H7 (cell line): ENCODE results near the gene TMEM207. TPM values are rescaled to one million over a fixed set of nuclear protein-coding genes. Genes with fewer than 3 reads are reported as not detected.
"Not testable (repeated sequence)": the region's sequence is repeated elsewhere in the genome, so short reads cannot be mapped to it uniquely, and the experiment has no call there.

Experiments used
- DNase-seq: peaks from one replicate; pipeline ENCODE4 v3.0.0; 2012
- H3K27me3 ChIP-seq: 2 replicates; pipeline ENCODE4 v1.6.0; 2011; ENCODE audit warnings: mild to moderate bottlenecking, low read length; ENCODE audit not compliant: control insufficient read depth, insufficient read depth
- H3K36me3 ChIP-seq: replicated peaks from 2 replicates; pipeline ENCODE4 v1.5.1; 2011; ENCODE audit warnings: low read length; ENCODE audit not compliant: control insufficient read depth, insufficient read depth
- H3K4me3 ChIP-seq: 2 replicates; pipeline ENCODE4 v1.5.1; 2011; ENCODE audit warnings: low read depth, mild to moderate bottlenecking, control low read depth, low read length, moderate library complexity; ENCODE audit not compliant: insufficient read depth
- total RNA-seq: library from RNA; depleted of rRNA; stranded (reverse); fragments of >200 nt; shearing (Covaris generic); gene quantifications from 2 replicates; pipeline ENCODE4 v1.2.3, GENCODE V29; 2014

TMEM207 gene
- total RNA-seq, 1 experiment from 2014 or later = not detected

DNA sequence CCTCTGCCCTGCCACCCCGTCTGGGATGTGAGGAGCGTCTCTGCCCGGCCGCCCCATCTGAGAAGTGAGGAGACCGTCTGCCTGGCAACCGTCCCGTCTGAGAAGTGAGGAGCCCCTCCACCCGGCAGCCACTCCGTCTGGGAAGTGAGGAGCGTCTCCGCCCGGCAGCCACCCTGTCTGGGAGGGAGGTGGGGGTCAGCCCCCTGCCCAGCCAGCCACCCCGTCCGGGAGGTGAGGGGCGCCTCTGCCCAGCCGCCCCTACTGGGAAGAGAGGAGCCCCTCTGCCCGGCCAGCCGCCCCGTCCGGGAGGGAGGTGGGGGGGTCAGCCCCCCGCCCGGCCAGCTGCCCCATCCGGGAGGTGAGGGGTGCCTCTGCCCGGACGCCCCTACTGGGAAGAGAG lies 23.6 kb upstream of the TMEM207 start:
- not testable (repeated sequence) for DNase-seq, H3K36me3 ChIP-seq, H3K27me3 ChIP-seq, H3K4me3 ChIP-seq

DNA sequence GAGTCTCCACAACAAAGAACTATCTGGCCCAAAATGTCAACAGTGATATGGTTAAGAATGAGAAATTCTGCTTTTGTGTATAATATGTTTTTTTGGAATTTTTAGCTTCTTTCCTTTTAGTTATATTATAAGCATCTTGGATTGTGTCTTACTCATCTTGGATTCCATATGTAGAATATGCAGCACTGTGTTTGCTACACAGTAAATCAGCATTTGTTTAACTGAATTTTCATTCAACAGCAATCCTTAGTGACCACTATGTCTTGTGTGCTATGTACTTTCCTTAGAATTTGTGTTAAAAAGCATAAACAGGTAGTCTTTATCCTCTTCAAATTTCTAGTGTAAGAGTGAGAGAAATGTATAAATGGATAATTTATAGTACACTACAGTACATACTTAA lies 18.2 kb upstream of the TMEM207 start:
- H3K4me3 ChIP-seq = no peak overlapping the region
- DNase-seq = no peak
- no peaks in the 10 kb centered on the region for H3K36me3 ChIP-seq
- no peaks in the 10 kb centered on the region for H3K27me3 ChIP-seq

DNA sequence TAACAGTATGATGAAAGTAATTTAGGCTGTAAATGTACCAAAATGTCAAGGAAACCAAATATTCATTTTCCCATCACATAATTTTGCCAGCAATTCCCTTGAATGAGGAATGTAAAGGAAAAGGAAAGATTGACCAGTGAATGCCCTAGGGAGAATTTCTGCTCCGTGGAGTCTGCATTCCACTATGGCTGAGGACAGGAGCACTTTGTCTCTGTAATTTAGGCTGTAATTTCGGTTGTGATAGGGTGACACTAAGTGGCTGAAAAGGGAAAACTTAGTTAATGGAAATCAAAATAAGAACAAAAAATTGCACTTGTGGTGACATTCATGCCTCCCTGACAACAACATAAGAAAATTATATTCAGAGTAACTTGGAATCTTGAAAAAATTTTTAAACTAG lies 8.3 kb upstream of the TMEM207 start:
- H3K27me3 ChIP-seq = no peaks in the 10 kb centered on the region
- H3K4me3 ChIP-seq = no peak overlapping the region
- DNase-seq = no peak
- H3K36me3 ChIP-seq = no peaks in the 10 kb centered on the region

DNA sequence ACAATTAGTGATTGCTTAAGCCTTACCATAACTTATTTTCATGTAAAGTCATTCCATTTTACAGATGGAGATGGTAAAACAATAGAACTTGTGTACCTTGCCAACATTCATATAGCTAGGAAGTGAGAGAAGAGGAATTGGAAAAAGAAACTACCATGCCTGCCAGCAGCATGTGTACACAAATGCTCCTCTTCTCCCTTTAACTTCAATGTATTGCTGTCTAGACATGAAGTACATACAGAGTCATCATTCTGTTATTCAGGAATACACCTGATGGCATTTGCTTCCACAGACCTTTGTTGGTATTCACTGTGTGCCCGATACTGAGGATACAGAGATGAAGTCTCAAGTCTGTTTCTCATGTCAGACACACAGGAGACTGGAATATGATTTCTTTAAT lies 7.1 kb upstream of the TMEM207 start:
- H3K4me3 ChIP-seq = no peak overlapping the region
- DNase-seq = no peak
- no peaks in the 10 kb centered on the region for H3K27me3 ChIP-seq
- no peaks in the 10 kb centered on the region for H3K36me3 ChIP-seq

DNA sequence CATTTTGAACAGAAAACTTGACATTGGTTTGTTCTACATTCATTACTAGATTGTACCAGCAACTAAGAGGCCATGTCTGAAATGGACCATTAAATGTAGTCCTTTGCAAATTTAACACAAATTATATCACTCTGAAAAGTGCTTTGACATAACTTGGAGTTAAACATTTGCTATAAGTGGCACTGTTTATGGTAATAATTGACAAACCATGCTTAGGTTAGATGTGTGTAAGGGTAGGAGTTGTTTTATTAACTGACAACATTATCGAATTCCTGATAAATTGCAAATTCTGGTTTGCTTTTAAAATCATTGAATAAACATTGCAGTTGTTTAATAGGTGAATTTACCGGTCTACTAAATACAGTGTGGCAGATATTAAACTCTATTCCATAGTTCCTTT lies 6.1 kb upstream of the TMEM207 start:
- Histone ChIP-seq H3K4me3 (no peak overlapping the region), H3K36me3 (no peaks in the 10 kb centered on the region), H3K27me3 (no peaks in the 10 kb centered on the region)
- no peak for DNase-seq

DNA sequence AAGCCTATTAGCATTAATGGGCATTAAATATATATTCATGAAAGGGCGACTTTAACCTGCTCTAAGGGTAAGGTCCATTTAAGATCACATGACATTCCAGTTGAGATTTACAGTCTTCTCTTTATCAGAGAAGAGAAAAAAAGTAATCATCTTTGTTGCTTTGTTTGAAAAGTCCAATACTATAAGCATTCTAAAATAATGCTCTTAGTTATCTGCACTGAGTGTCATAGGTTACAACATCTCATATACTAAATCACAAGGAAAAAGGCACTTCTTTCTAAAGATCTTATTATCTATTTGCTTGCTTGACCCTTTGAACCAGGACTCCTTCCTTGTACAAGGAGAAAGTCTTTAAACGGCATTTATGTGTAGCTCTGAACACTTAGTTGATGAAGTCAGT lies 1.4 kb downstream of the TMEM207 start:
- Histone ChIP-seq H3K27me3 (no peaks in the 10 kb centered on the region), H3K36me3 (no peaks in the 10 kb centered on the region), H3K4me3 (no peak overlapping the region)
- DNase-seq = no peak

DNA sequence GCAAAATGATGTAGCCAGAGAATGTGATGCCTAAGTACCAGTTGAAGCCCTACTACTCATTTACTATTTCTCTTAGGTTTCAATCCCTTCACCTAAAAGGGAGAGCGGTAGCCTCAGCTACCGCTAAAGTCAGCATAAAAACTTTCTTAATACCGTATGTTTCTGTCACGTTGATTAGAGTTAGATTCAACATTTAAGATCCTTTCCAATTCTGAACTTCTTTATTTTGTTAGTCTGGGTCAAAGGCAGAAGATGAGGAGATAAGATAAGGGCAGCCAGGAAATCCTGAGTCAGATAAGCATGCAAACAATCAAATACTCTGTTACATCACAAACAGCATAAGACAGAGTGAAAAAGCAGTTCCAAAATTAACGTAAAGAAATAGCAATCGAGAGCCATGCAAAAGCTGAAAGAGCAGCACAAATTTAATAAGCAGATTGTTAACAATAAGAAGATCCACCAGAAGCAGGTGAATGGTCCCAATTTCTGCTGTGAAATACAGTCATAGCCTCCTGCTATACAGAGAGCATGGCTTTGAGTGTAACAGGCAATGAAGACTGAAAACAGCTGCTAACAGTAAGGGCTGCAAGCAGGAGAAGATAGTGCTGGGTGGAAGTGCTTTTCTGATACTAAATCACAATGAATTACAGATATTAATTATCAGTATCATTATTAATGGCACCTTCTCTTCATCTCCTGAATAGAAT lies 3.0 kb downstream of the TMEM207 start:
- Histone ChIP-seq H3K27me3 (no peaks in the 10 kb centered on the region), H3K4me3 (no peak overlapping the region), H3K36me3 (no peaks in the 10 kb centered on the region)
- DNase-seq = no peak

DNA sequence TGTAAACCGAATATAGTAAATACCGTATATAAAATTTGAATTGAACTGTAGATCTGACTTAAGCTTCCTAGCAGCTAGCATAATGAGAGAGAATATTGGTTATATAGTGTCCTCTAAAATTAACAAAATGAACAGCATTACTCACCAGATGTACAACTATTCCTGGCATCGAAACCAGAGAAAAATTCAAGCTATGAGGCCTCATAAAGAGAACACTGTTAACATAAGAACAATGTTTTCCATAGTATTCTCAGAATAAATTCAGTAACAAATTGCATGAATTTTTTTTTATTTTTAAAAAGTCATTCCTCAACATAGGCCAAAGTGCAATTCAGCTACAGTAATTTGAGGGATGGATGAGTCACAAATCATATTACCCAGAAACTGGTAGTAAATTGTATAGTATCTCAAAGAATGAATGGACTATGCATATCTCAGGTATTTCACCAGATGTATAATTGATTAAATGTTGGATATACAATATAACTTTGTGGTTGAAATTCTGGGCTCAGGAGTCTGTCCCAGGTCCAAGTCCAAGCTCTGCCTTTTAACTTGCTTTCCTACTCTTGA lies 5.0 kb downstream of the TMEM207 start:
- H3K27me3 ChIP-seq = no peaks in the 10 kb centered on the region
- no peak overlapping the region for H3K4me3 ChIP-seq
- no peak for DNase-seq
- H3K36me3 ChIP-seq = no peaks in the 10 kb centered on the region

DNA sequence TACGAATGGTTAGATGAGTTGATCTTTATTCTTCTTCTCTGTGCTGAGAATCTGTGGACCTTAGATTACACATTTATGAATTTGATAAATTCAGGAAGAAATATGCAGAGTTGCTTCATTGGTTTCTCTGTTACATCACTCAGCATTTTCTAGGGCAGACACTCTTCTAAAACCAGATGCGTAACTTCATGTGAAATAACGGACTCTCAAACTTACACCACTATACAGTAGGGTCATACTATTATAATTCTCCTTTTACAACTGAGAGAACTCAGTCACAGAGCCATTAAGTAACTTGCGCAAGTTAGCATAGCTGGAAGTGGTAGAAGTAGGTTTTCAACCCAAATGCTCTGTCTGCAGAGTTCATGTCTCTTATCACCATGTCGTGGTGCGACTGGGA lies 5.7 kb downstream of the TMEM207 start:
- H3K27me3 ChIP-seq = no peaks in the 10 kb centered on the region; the same call in 1 of the 2 replicates
- H3K36me3 ChIP-seq = no peaks in the 10 kb centered on the region
- no peak overlapping the region for H3K4me3 ChIP-seq
- no peak for DNase-seq

DNA sequence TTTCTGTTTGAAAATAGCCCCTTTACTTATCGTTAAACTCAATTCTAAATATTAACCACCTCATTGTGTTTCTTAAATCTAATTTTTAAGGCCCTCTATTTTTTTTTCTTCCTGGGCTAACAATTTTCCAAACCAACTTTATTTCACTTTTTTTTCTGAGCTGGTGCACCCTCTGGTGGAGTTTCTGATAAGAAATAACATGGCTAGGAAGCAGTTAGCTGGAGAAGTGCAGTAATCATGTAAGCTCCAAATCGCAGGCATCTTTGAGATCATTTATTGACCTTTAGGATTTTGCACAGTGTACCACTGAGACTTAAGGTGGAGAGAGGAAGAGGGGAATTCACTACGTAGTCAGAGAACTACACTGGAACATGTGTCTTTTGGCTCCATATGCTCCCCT lies 6.4 kb downstream of the TMEM207 start:
- Histone ChIP-seq H3K36me3 (no peaks in the 10 kb centered on the region), H3K4me3 (no peak overlapping the region), H3K27me3 (no peaks in the 10 kb centered on the region; the same call in 1 of the 2 replicates)
- peak; percentile 6 for DNase-seq

DNA sequence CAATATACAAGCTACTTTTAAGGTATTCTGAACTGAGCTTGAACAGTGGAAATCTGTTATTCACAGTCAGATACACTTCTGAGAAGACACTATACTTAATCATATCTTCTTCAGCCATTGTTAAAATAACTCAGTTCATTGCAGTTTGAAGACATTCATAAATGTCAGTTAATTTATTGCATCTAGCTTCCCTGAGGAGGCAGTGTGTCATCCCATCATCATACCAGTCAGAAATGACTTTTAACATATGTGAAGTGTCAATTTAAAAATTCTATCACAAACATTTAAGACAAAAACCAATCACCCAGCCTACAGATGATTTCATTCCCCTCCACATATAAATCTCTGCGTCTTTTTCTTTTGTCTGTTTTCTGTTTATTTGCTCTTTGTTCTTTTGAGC lies 7.5 kb downstream of the TMEM207 start:
- no peaks in the 10 kb centered on the region for H3K36me3 ChIP-seq
- no peak for DNase-seq
- no peak overlapping the region for H3K4me3 ChIP-seq
- H3K27me3 ChIP-seq = no peaks in the 10 kb centered on the region; the same call in 1 of the 2 replicates

DNA sequence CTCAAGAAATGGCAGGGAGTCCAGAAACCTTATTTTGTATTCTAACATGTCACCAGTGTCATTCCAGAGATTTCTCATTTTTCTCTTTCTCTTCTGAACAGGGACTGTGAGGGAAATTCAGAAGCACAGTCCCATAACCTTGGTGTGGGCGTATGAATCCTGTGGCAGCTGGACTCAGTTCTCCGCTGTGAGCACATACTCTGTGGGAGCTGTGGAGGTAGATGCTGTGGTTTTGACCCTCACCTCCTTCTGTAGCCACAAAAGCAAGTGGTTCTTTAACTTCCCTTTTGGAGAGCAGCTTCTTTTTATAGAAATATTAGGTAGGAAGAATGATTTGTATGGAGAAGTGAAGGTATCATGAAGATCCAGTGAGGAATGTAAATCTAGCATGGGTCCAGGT lies 13.4 kb downstream of the TMEM207 start:
- Histone ChIP-seq H3K36me3 (no peaks in the 10 kb centered on the region), H3K27me3 (no peaks in the 10 kb centered on the region; the same call in 1 of the 2 replicates), H3K4me3 (no peak overlapping the region)
- no peak for DNase-seq

DNA sequence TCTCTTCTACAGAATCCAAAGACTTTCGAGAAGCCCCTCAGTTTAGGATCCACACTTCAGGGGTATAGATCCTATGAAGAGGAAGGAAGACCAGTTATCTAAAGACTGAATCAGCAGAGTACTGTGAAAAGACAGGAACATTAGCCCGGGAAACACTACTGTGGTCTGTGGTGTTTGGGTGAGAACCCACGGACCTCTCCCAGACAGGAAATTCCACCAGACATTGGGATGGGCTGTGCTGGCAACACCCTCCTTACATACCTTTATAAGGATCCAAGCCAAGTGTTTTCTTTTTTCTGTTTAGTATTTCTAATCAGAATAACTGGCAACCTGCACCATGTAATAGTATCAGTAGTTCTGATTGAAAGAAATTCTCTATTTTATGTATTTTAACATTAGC lies 14.1 kb downstream of the TMEM207 start:
- Histone ChIP-seq H3K4me3 (no peak overlapping the region), H3K27me3 (no peaks in the 10 kb centered on the region; the same call in 1 of the 2 replicates), H3K36me3 (no peaks in the 10 kb centered on the region)
- no peak for DNase-seq

DNA sequence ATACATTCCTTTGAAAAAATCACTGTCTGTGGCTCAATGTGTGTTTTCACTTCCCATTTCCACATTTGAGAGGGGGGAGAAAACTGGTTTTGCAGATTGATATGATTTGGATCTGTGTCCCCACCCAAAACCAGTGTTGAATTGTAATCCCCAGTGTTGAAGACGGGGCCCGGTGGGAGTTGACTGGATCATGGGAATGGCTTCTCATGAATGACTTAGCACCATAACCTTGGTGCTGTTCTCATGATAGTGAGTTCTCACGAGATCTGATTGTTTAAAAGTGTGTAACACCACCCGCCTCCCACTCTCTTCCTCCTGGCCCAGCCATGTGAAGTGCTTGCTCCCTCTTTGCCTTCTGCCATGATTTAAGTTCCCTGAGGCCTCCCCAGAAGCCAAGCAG lies 16.1 kb downstream of the TMEM207 start:
- no peaks in the 10 kb centered on the region for H3K36me3 ChIP-seq
- H3K4me3 ChIP-seq = no peak overlapping the region
- H3K27me3 ChIP-seq = no peaks in the 10 kb centered on the region
- no peak for DNase-seq

DNA sequence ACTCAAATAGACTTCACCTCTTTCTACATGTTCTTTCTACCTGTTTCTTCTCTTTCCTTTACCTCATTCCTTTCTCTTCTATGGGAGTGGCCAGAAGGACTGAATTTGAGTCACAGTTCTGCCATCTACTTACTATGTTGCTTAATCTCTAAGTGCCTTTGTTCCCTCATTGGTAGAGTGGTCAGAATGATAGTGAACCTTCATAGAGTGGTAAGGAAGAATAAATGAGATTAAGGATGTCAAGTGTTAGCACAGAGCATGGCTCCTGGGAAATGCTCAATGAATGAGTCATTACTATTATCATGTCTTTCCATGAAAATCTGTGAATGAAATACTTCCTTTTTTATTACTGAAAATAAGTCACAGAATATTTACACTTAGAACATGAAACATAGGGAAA lies 17.5 kb downstream of the TMEM207 start:
- H3K4me3 ChIP-seq = no peak overlapping the region
- DNase-seq = no peak

More for the DNA sequence above, 17.5 kb downstream of the TMEM207 start:
- Histone ChIP-seq H3K27me3 (no peaks in the 10 kb centered on the region), H3K36me3 (no peaks in the 10 kb centered on the region)
